Neural progenitor cell (in vitro differentiated cells): ENCODE results near the gene BTC. TPM values are rescaled to one million over a fixed set of nuclear protein-coding genes. Genes with fewer than 3 reads are reported as not detected.

Experiments used
- DNase-seq: peaks from one replicate; pipeline ENCODE4 v3.0.0-alpha.2; 2016; ENCODE audit warnings: low spot score
- H2AFZ ChIP-seq: fragments of 200-600 bp; sonication (generic); replicated peaks from 2 replicates; pipeline ENCODE4 v1.6.1; 2016; ENCODE audit warnings: antibody characterized with exemption
- H3F3A ChIP-seq: fragments of 200-600 bp; sonication (generic); 2 replicates; pipeline ENCODE4 v1.6.1; 2016; ENCODE audit warnings: antibody characterized with exemption, low read depth
- H3K27ac ChIP-seq: fragments of 200-600 bp; sonication (generic); 2 replicates; pipeline ENCODE4 v1.5.1; 2016; ENCODE audit warnings: mild to moderate bottlenecking
- H3K27me3 ChIP-seq: fragments of 200-600 bp; sonication (generic); 2 replicates; pipeline ENCODE4 v1.6.1; 2016; ENCODE audit warnings: mild to moderate bottlenecking, moderate library complexity
- H3K36me3 ChIP-seq: fragments of 200-600 bp; sonication (generic); 2 replicates; pipeline ENCODE4 v1.5.1; 2016
- H3K4me1 ChIP-seq: fragments of 200-600 bp; sonication (generic); 2 replicates; pipeline ENCODE4 v1.6.1; 2016; ENCODE audit warnings: mixed run types
- H3K4me2 ChIP-seq: fragments of 200-600 bp; sonication (generic); 2 replicates; pipeline ENCODE4 v1.6.1; 2016
- H3K4me3 ChIP-seq: fragments of 200-600 bp; sonication (generic); 2 replicates; pipeline ENCODE4 v1.5.1; 2016
- H3K79me2 ChIP-seq: fragments of 200-600 bp; sonication (generic); 2 replicates; pipeline ENCODE4 v1.6.1; 2016; ENCODE audit warnings: low read depth
- H3K9ac ChIP-seq: fragments of 200-600 bp; sonication (generic); 2 replicates; pipeline ENCODE4 v1.6.1; 2016
- H3K9me3 ChIP-seq: fragments of 200-600 bp; sonication (generic); 2 replicates; pipeline ENCODE4 v1.5.1; 2016; ENCODE audit warnings: low read depth
- H4K20me1 ChIP-seq: fragments of 200-600 bp; sonication (generic); 2 replicates; pipeline ENCODE4 v1.6.1; 2016; ENCODE audit warnings: low read depth
- H3K27ac Mint-ChIP-seq: 3 replicates; pipeline ENCODE4 v1.8.0; 2021; ENCODE audit warnings: mixed read lengths
- H3K27me3 Mint-ChIP-seq: 2 replicates; pipeline ENCODE4 v1.8.0; 2022; ENCODE audit warnings: low read depth, mild to moderate bottlenecking, inconsistent platforms, moderate library complexity, mixed read lengths; ENCODE audit not compliant: insufficient read depth
- H3K36me3 Mint-ChIP-seq: 3 replicates; pipeline ENCODE4 v1.8.0; 2021; ENCODE audit warnings: mixed read lengths
- H3K4me1 Mint-ChIP-seq: 3 replicates; pipeline ENCODE4 v1.8.0; 2021; ENCODE audit warnings: mixed read lengths
- H3K4me3 Mint-ChIP-seq: 3 replicates; pipeline ENCODE4 v1.8.0; 2021; ENCODE audit warnings: mild to moderate bottlenecking, moderate library complexity, mixed read lengths
- H3K9me3 Mint-ChIP-seq: 3 replicates; pipeline ENCODE4 v1.8.0; 2020; ENCODE audit warnings: mixed read lengths
- CTCF ChIP-seq: fragments of 200-600 bp; sonication (generic); IDR thresholded peaks from 2 replicates; pipeline ENCODE4 v1.5.1; 2017; ENCODE audit warnings: antibody characterized with exemption, mild to moderate bottlenecking
- EZH2 ChIP-seq: fragments of 200-600 bp; sonication (generic); IDR thresholded peaks from 2 replicates; pipeline ENCODE4 v1.6.1; 2017; ENCODE audit warnings: antibody characterized with exemption, mild to moderate bottlenecking, moderate library complexity
- EZH2phosphoT487 ChIP-seq: fragments of 200-600 bp; sonication (generic); IDR thresholded peaks from 2 replicates; pipeline ENCODE4 v1.6.1; 2017; ENCODE audit warnings: antibody characterized with exemption
- total RNA-seq: library from RNA; depleted of rRNA; stranded (reverse); fragments of >200 nt; gene quantifications from 2 replicates; pipeline ENCODE4 v1.2.3, GENCODE V29; 2015; ENCODE audit warnings: low replicate concordance

Gene BTC
- total RNA-seq, 1 donor from 2014 or later: 0.80 TPM

DNA sequence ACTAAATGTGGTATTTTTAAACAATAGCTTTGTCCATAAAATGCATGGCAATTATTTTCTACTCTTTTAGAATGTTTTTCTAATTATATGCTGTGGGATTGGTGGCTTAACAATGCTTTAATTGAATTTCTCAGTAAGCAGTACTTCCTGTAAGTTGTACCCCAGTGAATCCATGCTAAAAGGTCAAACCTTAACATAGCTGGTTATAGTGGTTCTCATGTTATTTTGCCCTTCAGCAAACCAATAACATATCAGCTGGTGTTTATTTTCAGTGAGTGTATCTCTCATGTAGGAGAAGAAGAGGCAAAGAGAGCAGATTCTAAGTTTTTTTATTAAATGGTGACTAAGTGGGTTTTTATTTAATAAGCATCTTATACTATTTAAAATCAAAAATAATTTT, 41.5 kb downstream of the BTC start:
- Mint-ChIP-seq H3K9me3 (peaks cover 2% of the 10 kb centered on the region), H3K4me3 (no peak overlapping the region), H3K27ac (no peak overlapping the region), H3K4me1 (peaks cover 21% of the 10 kb centered on the region), H3K27me3 (no peaks in the 10 kb centered on the region), H3K36me3 (no peaks in the 10 kb centered on the region)
- no peaks in the 10 kb centered on the region for H3K27me3 ChIP-seq
- H3K9me3 ChIP-seq: no peaks in the 10 kb centered on the region
- no peaks in the 10 kb centered on the region for H3K36me3 ChIP-seq
- TF ChIP-seq CTCF (no peak), EZH2phosphoT487 (peak; percentile 5)
- peak overlapping the region; percentile 37 for H3K4me2 ChIP-seq
- DNase-seq: no peak
- H3K4me1 ChIP-seq: peaks cover 32% of the 10 kb centered on the region
- H2AFZ ChIP-seq: no peak overlapping the region
- H3F3A ChIP-seq: peaks cover 15% of the 10 kb centered on the region
- peak overlapping the region; percentile 86 for H3K27ac ChIP-seq
- H3K4me3 ChIP-seq: no peak overlapping the region
- no peak overlapping the region for H3K9ac ChIP-seq
- no peaks in the 10 kb centered on the region for H4K20me1 ChIP-seq
- H3K79me2 ChIP-seq: no peaks in the 10 kb centered on the region

DNA sequence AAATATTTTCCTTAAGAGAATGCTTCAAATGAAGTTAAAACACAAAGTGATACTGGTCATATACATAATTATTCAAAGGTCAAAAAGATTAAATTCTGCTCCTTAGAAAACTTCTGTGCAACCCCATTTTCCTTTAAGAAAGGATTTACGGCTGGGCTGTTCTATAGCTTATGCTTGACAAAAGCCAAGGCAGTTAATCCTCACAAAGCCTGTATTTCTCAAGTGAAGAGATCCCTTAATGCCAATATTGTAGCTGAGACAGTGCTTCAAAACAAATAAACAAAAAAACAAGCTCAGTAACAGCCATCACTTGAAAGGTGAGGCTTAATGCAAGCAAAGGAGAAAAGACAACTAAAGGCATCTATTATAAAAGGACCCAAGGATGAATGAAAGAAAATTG, 42.5 kb downstream of the BTC start:
- Histone ChIP-seq H3K36me3 (no peaks in the 10 kb centered on the region), H3K9ac (no peak overlapping the region), H3F3A (peaks cover 15% of the 10 kb centered on the region), H3K4me2 (peak overlapping the region; percentile 37), H2AFZ (no peak overlapping the region), H4K20me1 (no peaks in the 10 kb centered on the region), H3K27ac (peak overlapping the region; percentile 86), H3K4me1 (peaks cover 32% of the 10 kb centered on the region), H3K9me3 (no peaks in the 10 kb centered on the region), H3K79me2 (no peaks in the 10 kb centered on the region), H3K4me3 (peak overlapping the region; percentile 26), H3K27me3 (no peaks in the 10 kb centered on the region)
- TF ChIP-seq EZH2phosphoT487 (no peak), EZH2 (no peak), CTCF (no peak)
- peak overlapping the region; percentile 70 for H3K27ac Mint-ChIP-seq
- H3K27me3 Mint-ChIP-seq: no peaks in the 10 kb centered on the region
- no peaks in the 10 kb centered on the region for H3K36me3 Mint-ChIP-seq
- peaks cover 21% of the 10 kb centered on the region for H3K4me1 Mint-ChIP-seq
- DNase-seq: peak; percentile 75
- peaks cover 2% of the 10 kb centered on the region for H3K9me3 Mint-ChIP-seq
- H3K4me3 Mint-ChIP-seq: no peak overlapping the region

GRCh38 chr4:74751247-74751646, 43.1 kb downstream of the BTC start:
- Histone ChIP-seq H3F3A (peaks cover 15% of the 10 kb centered on the region), H3K4me2 (peak overlapping the region; percentile 37), H4K20me1 (no peaks in the 10 kb centered on the region), H3K27me3 (no peaks in the 10 kb centered on the region), H3K27ac (peak overlapping the region; percentile 86), H3K9ac (no peak overlapping the region), H3K9me3 (no peaks in the 10 kb centered on the region), H3K4me3 (no peak overlapping the region), H3K79me2 (no peaks in the 10 kb centered on the region), H3K4me1 (peaks cover 32% of the 10 kb centered on the region), H3K36me3 (no peaks in the 10 kb centered on the region), H2AFZ (no peak overlapping the region)
- Mint-ChIP-seq H3K4me3 (no peak overlapping the region), H3K27me3 (no peaks in the 10 kb centered on the region), H3K4me1 (peaks cover 21% of the 10 kb centered on the region), H3K36me3 (no peaks in the 10 kb centered on the region), H3K9me3 (peaks cover 2% of the 10 kb centered on the region), H3K27ac (peak overlapping the region; percentile 64)
- TF ChIP-seq CTCF (no peak), EZH2phosphoT487 (no peak)
- DNase-seq: no peak
